ENCODE results near the gene AHI1.

AHI1 gene

DNA sequence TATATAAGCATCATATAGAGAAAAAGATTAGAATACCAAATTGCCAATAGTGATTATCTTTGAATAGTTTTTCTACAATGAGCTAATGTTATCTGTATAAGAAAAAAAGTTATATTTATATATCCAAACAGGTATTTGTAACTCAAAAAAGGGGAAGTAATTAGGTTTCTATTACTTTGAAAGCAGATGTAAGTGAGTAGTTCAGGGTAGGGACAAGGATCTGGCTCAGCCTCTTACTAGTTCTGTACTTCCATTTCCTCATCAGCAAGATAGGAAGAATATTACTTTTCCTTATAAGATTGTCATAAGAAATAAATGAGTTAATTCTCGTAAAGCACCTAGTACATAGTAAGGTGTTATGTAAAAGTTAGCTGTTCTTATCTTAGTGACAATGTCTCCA is 32.2 kb downstream of the AHI1 start:
- TF ChIP-seq CTCF (IDR thresholded peaks at IDR 0.05; ENCODE audit: borderline replicate concordance, control extremely low read depth, extremely low read depth, insufficient read depth, missing control alignments) = no peak
- peak; percentile 28 for DNase-seq (ENCODE audit: low spot score)
- in situ Hi-C loops (cut with MboI; ENCODE audit: low sequenced_read_pairs, unreplicated experiment) = no loop called here

GRCh38 chr6:135464634-135465033 is 32.9 kb downstream of the AHI1 start:
- TF ChIP-seq CTCF (IDR thresholded peaks at IDR 0.05; ENCODE audit: borderline replicate concordance, control extremely low read depth, extremely low read depth, insufficient read depth, missing control alignments) = no peak
- in situ Hi-C loops (cut with MboI; ENCODE audit: low sequenced_read_pairs, unreplicated experiment) = no loop called here
- peak; percentile 28 for DNase-seq (ENCODE audit: low spot score)

DNA sequence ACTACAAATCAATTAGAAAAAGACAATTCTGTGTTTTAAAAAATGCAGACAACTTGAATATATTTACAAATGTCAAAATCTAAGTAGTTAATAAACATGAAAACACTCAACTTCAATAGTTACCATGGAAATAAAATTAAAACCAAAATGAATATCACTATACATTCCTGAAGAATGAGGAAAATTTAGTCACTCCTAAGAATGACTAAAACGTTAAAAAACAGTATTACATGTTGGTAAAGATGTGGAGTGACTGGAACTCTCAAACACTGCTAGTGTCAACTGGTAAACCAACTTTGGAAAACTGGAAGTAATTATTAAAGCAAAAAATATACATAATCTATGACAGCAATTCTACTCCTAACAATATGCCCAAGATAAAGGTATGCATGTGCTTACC is 36.3 kb downstream of the AHI1 start:
- in situ Hi-C loops (cut with MboI; ENCODE audit: low sequenced_read_pairs, unreplicated experiment) = no loop called here
- TF ChIP-seq CTCF (IDR thresholded peaks at IDR 0.05; ENCODE audit: borderline replicate concordance, control extremely low read depth, extremely low read depth, insufficient read depth, missing control alignments) = no peak
- DNase-seq (ENCODE audit: low spot score) = no peak

GRCh38 chr6:135458051-135458450 is 39.5 kb downstream of the AHI1 start:
- in situ Hi-C loops (cut with MboI; ENCODE audit: low sequenced_read_pairs, unreplicated experiment) = no loop called here
- no peak for DNase-seq (ENCODE audit: low spot score)
- no peak for TF ChIP-seq CTCF (IDR thresholded peaks at IDR 0.05; ENCODE audit: borderline replicate concordance, control extremely low read depth, extremely low read depth, insufficient read depth, missing control alignments)

GRCh38 chr6:135451617-135452190 is 45.8 kb downstream of the AHI1 start:
- peak; percentile 46 for TF ChIP-seq CTCF (IDR thresholded peaks at IDR 0.05; ENCODE audit: borderline replicate concordance, control extremely low read depth, extremely low read depth, insufficient read depth, missing control alignments)
- in situ Hi-C loops (cut with MboI; ENCODE audit: low sequenced_read_pairs, unreplicated experiment) = no loop called here
- DNase-seq (ENCODE audit: low spot score) = no peak

DNA sequence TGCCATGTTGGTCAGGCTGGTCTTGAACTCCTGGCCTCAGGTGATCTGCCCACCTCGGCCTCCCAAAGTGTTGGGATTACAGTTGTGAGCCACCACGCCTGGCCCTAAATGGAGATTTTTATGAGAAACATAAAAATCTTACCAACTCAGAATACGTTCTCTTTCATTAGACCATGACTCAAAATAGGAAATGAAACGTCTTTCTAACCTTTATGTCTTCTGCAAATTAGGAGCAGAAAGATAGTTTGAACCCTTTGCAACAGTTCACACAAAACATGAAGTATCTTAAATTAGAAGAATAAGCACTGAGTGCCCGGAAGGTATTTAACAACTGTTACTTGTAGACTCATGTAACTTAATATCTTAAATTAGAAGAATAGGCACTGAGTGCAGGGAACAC is 48.3 kb downstream of the AHI1 start:
- in situ Hi-C loops (cut with MboI; ENCODE audit: low sequenced_read_pairs, unreplicated experiment) = loop anchor here (25.0 kb wide), 3 partner anchors 262 to 1287 kb away; partner anchors contain the start of gene MYB
- TF ChIP-seq CTCF (IDR thresholded peaks at IDR 0.05; ENCODE audit: borderline replicate concordance, control extremely low read depth, extremely low read depth, insufficient read depth, missing control alignments) = no peak

More for the DNA sequence above, 48.3 kb downstream of the AHI1 start:
- DNase-seq (ENCODE audit: low spot score) = no peak
